Dermis microvascular lymphatic vessel endothelial cell (primary cell): ENCODE results near the gene RBP3. TPM values are rescaled to one million over a fixed set of nuclear protein-coding genes. Genes with fewer than 3 reads are reported as not detected.

Experiments used
- DNase-seq, 2 donors: peaks; one replicate each; pipeline versions ENCODE4 v3.0.0 to v3.0.0-alpha.2; 2010; ENCODE audit warnings: low read depth in 2 of 2
- total RNA-seq: library from RNA; depleted of rRNA; stranded (reverse); fragments of >200 nt; gene quantifications from 2 replicates; pipeline ENCODE4 v1.2.1, GENCODE V29; 2014

The RBP3 gene
- total RNA-seq, 1 donor from 2014 or later, result not detected

GRCh38 chr10:47400251-47400650 is 52.1 kb downstream of the RBP3 start:
- no peak for DNase-seq

GRCh38 chr10:47400786-47401185 is 52.6 kb downstream of the RBP3 start:
- no peak for DNase-seq

- DNase-seq, result no peak
Measured at GRCh38 chr10:47401210-47401609, 53.0 kb downstream of the RBP3 start.

- DNase-seq, result no peak
Measured at GRCh38 chr10:47401874-47402640, 53.9 kb downstream of the RBP3 start.

- peak; percentile 72 to 86 for DNase-seq
Measured at GRCh38 chr10:47402641-47403301, 54.6 kb downstream of the RBP3 start.

- no peak for DNase-seq
Measured at GRCh38 chr10:47403446-47404318, 55.5 kb downstream of the RBP3 start.

GRCh38 chr10:47404446-47404845 is 56.3 kb downstream of the RBP3 start:
- DNase-seq, result no peak

GRCh38 chr10:47404937-47405336 is 56.8 kb downstream of the RBP3 start:
- DNase-seq, result no peak

- DNase-seq, result no peak
Measured at GRCh38 chr10:47405857-47406547, 57.8 kb downstream of the RBP3 start.

- DNase-seq, result no peak
Measured at GRCh38 chr10:47406548-47406869, 58.3 kb downstream of the RBP3 start.

GRCh38 chr10:47406870-47407691 is 58.9 kb downstream of the RBP3 start:
- peak in 1 of 2 donors; percentile 35 for DNase-seq

Other genes starting within 250 kb of the RBP3 start
- gene GDF10, start 48.2 kb upstream of the RBP3 start, total RNA-seq, result not detected in 2 replicates
- gene GDF2, start 25.9 kb upstream of the RBP3 start, total RNA-seq, result not detected in 2 replicates
- 0.13 TPM in 2 replicates for gene ZNF488, start 35.9 kb downstream of the RBP3 start, total RNA-seq
- gene ANXA8, start 135.8 kb downstream of the RBP3 start, total RNA-seq, result not detected in 2 replicates
- not detected in 2 replicates for gene FAM25G, start 143.3 kb downstream of the RBP3 start, total RNA-seq
- gene AGAP9, start 175.3 kb downstream of the RBP3 start, total RNA-seq, result 0.64 and 1.6 TPM in 2 replicates